22Rv1 (cell line): ENCODE measurements around the gene MBD1.

ENCODE experiments used
- H3K27ac ChIP-seq: fragments of 450-650 bp; 2 replicates; pipeline ENCODE4 v1.5.1; 2017
- CTCF ChIP-seq: fragments of 450-650 bp; IDR thresholded peaks from 2 replicates; pipeline ENCODE4 v1.5.1; 2017; ENCODE audit warnings: mild to moderate bottlenecking
- ZFX ChIP-seq: fragments of 450-650 bp; IDR thresholded peaks from 2 replicates; pipeline ENCODE4 v1.6.1; 2017; ENCODE audit warnings: antibody characterized with exemption, borderline replicate concordance

Gene MBD1

GRCh38 chr18:50281295-50281971 is at the start of gene MBD1:
MBD1 (minus strand) TSS chr18:50281523; CDS start chr18:50279992, 1,531 bp downstream.
- peak within 1 kb of the TSS; percentile 89 for H3K27ac ChIP-seq
- no peak for TF ChIP-seq ZFX
- peak; percentile 15; the same call in 1 of the 2 replicates for TF ChIP-seq CTCF

GRCh38 chr18:50330176-50330575 is 48.9 kb upstream of the MBD1 start:
- no peak for TF ChIP-seq CTCF
- no peak for TF ChIP-seq ZFX
- H3K27ac ChIP-seq: no peak overlapping the region

GRCh38 chr18:50327983-50328382 is 46.7 kb upstream of the MBD1 start:
- TF ChIP-seq ZFX: no peak
- TF ChIP-seq CTCF: no peak
- H3K27ac ChIP-seq: no peak overlapping the region

GRCh38 chr18:50320719-50321118 is 39.4 kb upstream of the MBD1 start:
- TF ChIP-seq CTCF (no peak), ZFX (no peak)
- no peak overlapping the region for H3K27ac ChIP-seq

- no peak overlapping the region for H3K27ac ChIP-seq
- TF ChIP-seq CTCF (no peak), ZFX (no peak)
Observed at GRCh38 chr18:50315100-50315871, 34.0 kb upstream of the MBD1 start.

- TF ChIP-seq ZFX: no peak
- TF ChIP-seq CTCF: no peak
- no peak overlapping the region for H3K27ac ChIP-seq
Observed at GRCh38 chr18:50313873-50314460, 32.6 kb upstream of the MBD1 start.
